Measurements from ENCODE around the gene MYCN. TPM values are rescaled to one million over a fixed set of nuclear protein-coding genes. Genes with fewer than 3 reads are reported as not detected.
A peak's percentile ranks its signal among the peaks of the same experiment; 100 is the strongest.

MYCN gene
- total RNA-seq, 1 donor from 2014 or later, result 0.68 TPM

- intact Hi-C loops (cut with DNase I), result loop anchor here (10.0 kb wide), 1 partner anchor 546 kb away; no protein-coding TSS in a partner anchor
- no peak for ATAC-seq
- Histone ChIP-seq H3K4me1 (peaks cover 43% of the 10 kb centered on the region), H3K36me3 (no peaks in the 10 kb centered on the region), H3K27ac (no peak overlapping the region), H3K4me3 (peak overlapping the region; percentile 57), H3K27me3 (ENCODE audit: low read depth) (peaks cover 43% of the 10 kb centered on the region), H3K9me3 (no peaks in the 10 kb centered on the region)
- no peak for DNase-seq
- no peak for TF ChIP-seq CTCF (IDR thresholded peaks at IDR 0.05)
Observed at GRCh38 chr2:15938803-15939555, 1.4 kb upstream of the MYCN start.

- intact Hi-C loops (cut with DNase I), result loop anchor here (10.0 kb wide), 1 partner anchor 545 kb away; no protein-coding TSS in a partner anchor
- Histone ChIP-seq H3K27me3 (ENCODE audit: low read depth) (peaks cover 43% of the 10 kb centered on the region), H3K4me3 (peak overlapping the region; percentile 57), H3K4me1 (peaks cover 47% of the 10 kb centered on the region), H3K27ac (no peak overlapping the region), H3K36me3 (no peaks in the 10 kb centered on the region), H3K9me3 (no peaks in the 10 kb centered on the region)
- DNase-seq (peak; percentile 70), ATAC-seq (peak; percentile 81 to 89)
- no peak for TF ChIP-seq CTCF (IDR thresholded peaks at IDR 0.05)
Observed at GRCh38 chr2:15939556-15939853, 845 bp upstream of the MYCN start.

GRCh38 chr2:15940661-15941480, 521 bp downstream of the MYCN start:
- ATAC-seq, result peak; percentile 43 to 51
- intact Hi-C loops (cut with DNase I), result no loop called here

GRCh38 chr2:15941481-15941850, 1.1 kb downstream of the MYCN start:
- Histone ChIP-seq H3K4me1 (peaks cover 47% of the 10 kb centered on the region), H3K36me3 (no peaks in the 10 kb centered on the region), H3K27me3 (ENCODE audit: low read depth) (peaks cover 43% of the 10 kb centered on the region), H3K9me3 (no peaks in the 10 kb centered on the region), H3K27ac (no peak overlapping the region), H3K4me3 (peak overlapping the region; percentile 57)
- DNase-seq (no peak), ATAC-seq (peak in 1 of 2 donors; percentile 12)
- intact Hi-C loops (cut with DNase I), result no loop called here
- no peak for TF ChIP-seq CTCF (IDR thresholded peaks at IDR 0.05)

More at GRCh38 chr2:15940661-15941480, 521 bp downstream of the MYCN start:
- H3K27ac ChIP-seq, result no peak overlapping the region
- DNase-seq, result no peak
- no peaks in the 10 kb centered on the region for H3K9me3 ChIP-seq
- peaks cover 43% of the 10 kb centered on the region for H3K27me3 ChIP-seq (ENCODE audit: low read depth)
- H3K36me3 ChIP-seq, result no peaks in the 10 kb centered on the region
- no peak for TF ChIP-seq CTCF (IDR thresholded peaks at IDR 0.05)
- peaks cover 47% of the 10 kb centered on the region for H3K4me1 ChIP-seq
- peak overlapping the region; percentile 57 for H3K4me3 ChIP-seq

- H3K27me3 ChIP-seq (ENCODE audit: low read depth), result peaks cover 43% of the 10 kb centered on the region
- no peaks in the 10 kb centered on the region for H3K9me3 ChIP-seq
- DNase-seq (no peak), ATAC-seq (peak in 1 of 2 donors; percentile 22)
- H3K27ac ChIP-seq, result no peak overlapping the region
- intact Hi-C loops (cut with DNase I), result no loop called here
- peak overlapping the region; percentile 57 for H3K4me3 ChIP-seq
- H3K4me1 ChIP-seq, result peaks cover 47% of the 10 kb centered on the region
- H3K36me3 ChIP-seq, result no peaks in the 10 kb centered on the region
- TF ChIP-seq CTCF (IDR thresholded peaks at IDR 0.05), result no peak
Observed at GRCh38 chr2:15941871-15942710, 1.7 kb downstream of the MYCN start.
